Right hindlimb (tissue), 1 donor: Measurements from ENCODE around the gene VEGFB.

Experiments
- DNase-seq: peaks from one replicate; pipeline ENCODE4 v3.0.0-alpha.2; 2018

Gene VEGFB

GRCh38 chr11:64247729-64248531, 13.5 kb downstream of the VEGFB start:
- DNase-seq, result no peak

DNA sequence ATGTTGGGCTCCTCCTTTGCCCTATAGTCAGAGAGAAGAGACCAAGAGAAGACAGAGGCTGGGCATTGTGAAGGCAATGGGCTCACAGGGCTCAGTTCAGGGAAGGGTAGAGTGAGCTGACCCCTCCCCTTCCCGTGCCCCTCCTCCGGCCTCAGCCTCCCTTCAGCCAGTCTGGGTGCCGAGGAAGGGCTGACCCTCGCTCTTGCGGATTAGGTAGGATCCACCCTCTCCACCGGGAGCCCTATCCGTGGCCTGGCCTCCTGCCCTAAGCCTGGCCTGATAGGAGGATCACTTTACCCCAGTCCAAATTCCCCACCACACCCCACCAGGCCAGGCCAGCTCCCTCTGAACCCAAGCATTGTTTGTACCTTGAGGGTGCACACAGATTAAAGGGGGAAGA, 14.2 kb downstream of the VEGFB start:
- DNase-seq, result no peak

DNA sequence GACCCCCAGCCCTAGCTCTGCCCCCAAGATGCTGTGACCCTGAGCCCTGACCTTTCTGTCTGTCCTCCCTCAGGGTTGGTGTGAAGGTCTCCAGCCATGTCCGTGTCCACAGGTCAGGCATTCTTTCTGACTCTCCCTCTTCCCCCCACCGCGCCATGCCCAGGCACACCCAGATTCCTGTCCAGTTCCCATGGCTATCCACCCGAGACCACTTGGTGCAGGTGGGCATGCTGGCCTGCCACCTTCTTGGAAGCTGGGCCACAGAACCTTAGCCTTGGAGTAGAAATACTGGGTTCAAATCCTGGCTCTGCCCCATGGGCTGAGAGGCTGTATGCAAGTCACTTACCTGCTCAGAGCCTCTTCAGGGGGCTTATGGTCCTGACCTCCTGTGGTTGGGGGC, 14.7 kb downstream of the VEGFB start:
- DNase-seq, result no peak

DNA sequence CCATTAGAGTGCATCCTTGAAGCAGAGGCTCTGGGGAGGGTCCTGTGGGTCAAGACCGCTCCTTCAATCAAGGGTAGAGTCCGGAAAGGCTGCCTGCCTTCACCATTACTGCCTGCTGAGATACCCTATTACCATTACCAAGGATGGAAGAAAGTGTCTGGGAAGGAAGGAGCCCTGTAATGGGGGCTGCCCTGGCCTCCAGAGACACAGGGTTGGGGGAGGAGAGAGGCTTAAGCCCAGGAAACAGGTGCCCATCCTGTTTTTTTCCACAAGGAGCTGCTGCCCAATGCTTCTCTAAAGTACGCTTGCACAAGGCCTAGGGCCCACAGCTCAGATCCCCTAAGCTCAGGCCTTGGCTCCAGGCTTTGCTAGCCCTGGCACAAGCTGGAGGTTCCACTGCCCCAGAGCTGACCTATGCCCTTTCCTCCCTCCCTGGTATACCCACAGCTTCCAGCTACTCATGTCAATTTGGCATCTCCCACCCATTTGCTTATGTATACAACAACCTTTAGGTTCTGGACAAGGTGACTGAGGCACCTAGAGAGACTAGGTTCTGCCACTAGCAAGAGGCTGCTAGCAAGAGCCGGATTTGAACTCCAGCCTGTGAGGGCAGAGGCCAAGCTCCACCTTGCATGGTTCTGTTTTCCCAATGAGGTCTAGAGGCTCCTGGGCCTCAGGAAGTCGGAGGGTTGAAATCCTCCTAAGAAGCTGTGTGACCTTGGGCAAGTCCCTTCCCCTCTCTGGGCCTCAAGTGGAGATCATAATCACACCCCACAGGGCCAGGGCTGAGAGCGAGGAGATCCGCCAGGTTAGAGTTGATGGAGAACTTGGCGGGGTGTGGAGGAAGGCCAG, 15.4 kb downstream of the VEGFB start:
- no peak for DNase-seq

DNA sequence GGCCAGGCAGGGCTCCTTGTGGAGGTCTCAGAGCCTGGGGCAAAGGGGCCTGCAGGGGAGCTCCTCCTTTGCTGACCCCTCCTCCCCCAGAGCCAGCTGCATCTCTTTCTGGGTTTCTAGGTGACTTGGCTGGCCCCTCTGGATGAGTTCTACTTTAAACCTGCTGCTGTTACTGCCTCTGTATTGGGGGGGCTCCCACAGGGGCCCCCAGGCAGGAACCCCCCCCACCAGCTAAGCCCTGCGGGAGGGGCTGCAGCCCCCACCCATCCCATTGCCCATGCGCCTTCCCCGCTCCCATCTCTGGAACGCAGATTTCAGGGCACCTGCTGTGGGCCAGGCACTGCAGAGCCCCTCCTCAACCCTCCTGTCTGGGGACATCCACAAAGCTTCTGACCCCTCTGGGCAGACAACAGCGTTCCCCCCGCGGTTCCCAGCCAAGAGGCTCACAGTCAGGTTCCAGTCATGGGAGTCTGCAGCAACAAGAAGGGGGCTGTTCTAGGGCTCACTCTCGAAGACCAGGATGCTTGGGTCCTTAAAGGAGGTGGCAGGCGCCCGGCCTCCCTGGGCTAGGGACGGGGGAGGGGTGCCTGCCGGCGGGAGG, 16.1 kb downstream of the VEGFB start:
- no peak for DNase-seq

DNA sequence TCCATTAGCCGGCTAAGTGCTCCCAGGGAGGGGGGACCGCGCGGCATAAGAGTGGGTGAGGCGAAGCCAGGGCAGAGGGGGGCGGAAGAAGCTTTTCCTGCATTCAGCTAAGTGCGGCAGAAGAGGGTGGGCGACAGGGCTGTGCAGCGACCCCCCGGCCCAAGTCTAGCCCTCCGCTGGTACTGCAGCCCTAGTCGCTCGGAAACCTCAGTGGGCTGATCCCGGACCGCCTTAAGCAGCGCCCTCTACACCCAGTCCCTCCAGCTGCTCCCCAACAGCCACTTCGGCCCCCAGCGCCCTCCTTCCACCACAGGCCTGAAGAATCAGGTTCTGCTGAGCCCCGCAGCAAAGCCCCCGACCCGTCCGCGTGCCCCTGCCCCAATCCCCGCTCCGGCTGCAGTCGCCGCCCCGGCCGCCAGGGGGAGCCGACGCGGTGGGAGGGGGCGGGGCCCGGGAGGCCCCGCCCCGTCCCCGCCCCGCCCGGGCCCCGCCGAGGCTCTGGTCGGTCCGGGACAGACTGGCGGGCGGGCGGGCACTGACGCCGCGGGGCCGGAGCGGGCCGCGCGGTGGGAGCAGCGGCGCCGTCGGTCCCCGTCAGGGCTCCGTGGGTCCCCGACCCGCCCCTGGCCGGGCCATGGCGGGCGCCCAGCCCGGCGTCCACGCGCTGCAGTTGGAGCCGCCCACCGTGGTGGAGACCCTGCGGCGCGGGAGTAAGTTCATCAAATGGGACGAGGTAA, 16.8 kb downstream of the VEGFB start, which contains the start of gene PLCB3:
TSS of gene PLCB3 (plus strand) at position 515 of the 737 bp plus-strand sequence. CDS start at position 635, 120 bp downstream.
- no peak for DNase-seq

GRCh38 chr11:64251753-64252002, 17.3 kb downstream of the VEGFB start:
- DNase-seq, result no peak

GRCh38 chr11:64252003-64252872, 17.9 kb downstream of the VEGFB start:
- no peak for DNase-seq

- no peak for DNase-seq
These were observed 18.7 kb downstream of the VEGFB start for GRCh38 chr11:64253043-64253442.

DNA sequence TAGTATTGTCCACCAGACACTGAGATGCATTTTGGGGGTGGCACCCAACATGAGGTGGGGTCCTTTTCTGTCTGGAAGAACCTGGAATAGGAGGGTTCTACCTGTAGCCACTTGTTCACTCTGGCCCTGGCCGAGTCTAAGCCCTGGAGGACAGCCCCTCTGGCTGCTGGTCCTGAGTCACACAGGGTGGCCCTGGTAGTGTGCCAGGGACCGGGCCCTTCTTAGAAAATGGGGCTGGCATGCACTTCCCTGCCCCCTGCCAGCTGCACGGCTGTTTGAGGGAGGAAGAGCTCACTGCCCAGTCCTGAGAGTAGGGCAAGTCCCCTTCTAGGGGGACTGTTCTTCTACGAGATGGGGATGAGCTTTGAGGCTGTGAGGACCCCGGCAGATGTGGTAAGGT, 19.1 kb downstream of the VEGFB start:
- no peak for DNase-seq

- DNase-seq, result no peak
These were observed 19.9 kb downstream of the VEGFB start for GRCh38 chr11:64254326-64254725.

DNA sequence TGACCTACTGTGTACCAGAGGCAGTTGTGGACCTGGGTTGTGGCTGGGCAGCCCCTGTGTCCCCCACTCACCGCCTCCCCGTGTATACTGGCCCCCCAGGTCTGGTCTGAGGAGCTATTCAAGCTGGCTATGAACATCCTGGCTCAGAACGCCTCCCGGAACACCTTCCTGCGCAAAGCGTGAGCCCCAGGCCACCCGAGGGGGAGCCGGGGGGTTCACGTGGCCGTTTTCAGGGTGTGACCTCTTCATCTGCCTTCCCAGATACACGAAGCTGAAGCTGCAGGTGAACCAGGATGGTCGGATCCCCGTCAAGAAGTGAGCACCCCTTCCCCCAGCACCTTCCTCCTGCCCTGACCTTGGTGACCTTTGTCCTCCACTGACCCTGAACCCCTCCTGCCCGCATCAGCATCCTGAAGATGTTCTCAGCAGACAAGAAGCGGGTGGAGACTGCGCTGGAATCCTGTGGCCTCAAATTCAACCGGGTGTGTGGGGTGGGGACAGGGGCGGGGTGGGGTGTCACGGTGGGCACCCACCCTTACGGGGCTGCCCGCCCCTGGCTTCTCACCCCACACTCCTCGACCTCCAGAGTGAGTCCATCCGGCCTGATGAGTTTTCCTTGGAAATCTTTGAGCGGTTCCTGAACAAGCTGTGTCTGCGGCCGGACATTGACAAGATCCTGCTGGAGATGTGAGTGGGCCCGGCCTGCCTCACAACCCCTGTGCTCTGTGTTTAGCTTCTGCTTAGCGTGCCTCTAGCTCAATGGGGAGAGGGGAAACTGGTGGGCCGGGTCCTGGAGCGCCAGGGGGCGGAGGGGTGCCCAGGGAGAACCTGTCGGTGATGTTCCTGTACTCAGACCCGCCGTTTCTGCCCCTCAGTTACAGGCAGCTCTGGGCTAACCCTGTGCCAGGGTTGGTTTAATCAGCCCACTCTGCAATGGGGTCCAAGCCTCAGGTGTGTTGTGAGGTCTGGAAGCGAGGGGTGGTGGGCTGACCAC, 21.0 kb downstream of the VEGFB start:
- DNase-seq, result no peak

- no peak for DNase-seq
These were observed 21.9 kb downstream of the VEGFB start for GRCh38 chr11:64256300-64256699.

DNA sequence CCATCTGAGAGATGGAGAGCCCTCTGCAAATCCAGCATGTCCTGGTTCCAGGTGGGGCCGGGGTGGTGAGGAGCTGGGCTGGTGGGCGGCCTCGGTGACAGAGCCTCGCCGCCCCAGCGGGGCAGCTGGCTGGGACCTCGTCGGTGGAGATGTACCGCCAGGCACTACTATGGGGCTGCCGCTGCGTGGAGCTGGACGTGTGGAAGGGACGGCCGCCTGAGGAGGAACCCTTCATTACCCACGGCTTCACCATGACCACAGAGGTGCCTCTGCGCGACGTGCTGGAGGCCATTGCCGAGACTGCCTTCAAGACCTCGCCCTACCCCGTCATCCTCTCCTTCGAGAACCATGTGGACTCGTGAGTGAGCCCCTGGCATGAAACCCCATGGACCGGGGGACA, 24.0 kb downstream of the VEGFB start:
- DNase-seq, result no peak

- DNase-seq, result no peak
These were observed 24.7 kb downstream of the VEGFB start for GRCh38 chr11:64258946-64259532.

GRCh38 chr11:64259533-64260067, 25.2 kb downstream of the VEGFB start:
- DNase-seq, result no peak

DNA sequence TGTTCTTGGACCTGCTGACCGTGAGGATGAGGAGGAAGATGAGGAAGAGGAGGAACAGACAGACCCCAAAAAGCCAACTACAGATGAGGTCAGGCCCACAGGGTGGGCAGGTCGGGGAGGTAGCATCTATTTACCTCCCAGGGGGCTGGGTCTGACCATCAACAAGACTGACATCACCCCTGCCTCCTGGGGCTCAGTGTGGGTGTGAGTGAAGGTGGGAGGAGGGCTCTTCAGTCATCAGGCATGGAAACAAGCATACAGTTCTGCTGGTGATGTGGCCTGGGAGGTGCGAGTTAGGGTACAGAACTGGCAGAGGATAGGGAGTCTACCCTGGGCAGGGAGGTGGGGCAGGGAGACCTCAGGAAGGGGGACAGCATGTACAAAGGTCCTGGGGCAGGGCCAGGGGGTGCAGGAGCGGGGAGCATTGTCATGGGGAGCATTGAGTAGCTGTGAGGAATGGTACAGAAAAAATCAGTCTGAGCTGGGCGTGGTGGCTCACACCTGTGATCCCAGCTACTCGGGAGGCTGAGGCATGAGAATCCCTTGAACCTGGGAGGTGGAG, 25.8 kb downstream of the VEGFB start:
- DNase-seq, result no peak

- DNase-seq, result no peak
These were observed 27.2 kb downstream of the VEGFB start for GRCh38 chr11:64261556-64262080.

DNA sequence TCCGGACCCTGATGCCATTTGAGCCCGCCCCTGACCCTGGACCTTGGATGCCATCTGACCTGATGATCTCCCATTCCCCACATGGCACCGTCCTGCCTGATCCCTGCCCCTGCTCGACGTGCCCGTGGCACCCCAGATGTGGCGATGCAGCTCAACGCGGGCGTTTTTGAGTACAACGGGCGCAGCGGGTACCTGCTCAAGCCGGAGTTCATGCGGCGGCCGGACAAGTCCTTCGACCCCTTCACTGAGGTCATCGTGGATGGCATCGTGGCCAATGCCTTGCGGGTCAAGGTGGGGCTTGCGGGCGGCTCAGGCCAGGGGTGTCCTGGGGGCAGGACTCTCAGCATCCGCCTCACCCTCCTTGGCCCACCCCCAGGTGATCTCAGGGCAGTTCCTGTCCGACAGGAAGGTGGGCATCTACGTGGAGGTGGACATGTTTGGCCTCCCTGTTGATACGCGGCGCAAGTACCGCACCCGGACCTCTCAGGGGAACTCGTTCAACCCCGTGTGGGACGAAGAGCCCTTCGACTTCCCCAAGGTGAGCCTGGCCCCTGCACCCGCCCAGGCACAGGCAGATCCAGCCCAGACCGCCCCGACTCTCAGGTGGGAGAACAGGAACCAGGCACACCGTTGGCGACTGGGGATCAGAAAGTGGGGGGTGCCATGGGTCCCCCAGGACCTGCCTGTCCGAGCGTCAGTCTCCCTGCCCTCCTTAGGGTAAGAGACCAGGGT, 28.1 kb downstream of the VEGFB start:
- no peak for DNase-seq
